Esophagus squamous epithelium (tissue), 4 donors: ENCODE results near the gene C3orf22.

Experiments used
- CTCF ChIP-seq, 6 experiments: fragments of 450-650 bp in 4 of 6; fragments of 200-600 bp in 2 of 6; sonication (generic) in 2 of 6; IDR thresholded peaks; one replicate each; pipeline ENCODE4 v1.5.1; 2016 to 2019; ENCODE audit warnings: antibody characterized with exemption in 6 of 6, mild to moderate bottlenecking in 4 of 6, moderate library complexity in 4 of 6
- POLR2A ChIP-seq, 4 donors: fragments of 450-650 bp; IDR thresholded peaks; one replicate each; pipeline ENCODE4 v1.6.1; 2017; ENCODE audit warnings: antibody characterized with exemption in 4 of 4, mild to moderate bottlenecking in 4 of 4, moderate library complexity in 3 of 4

GRCh38 chr3:126530171-126531050 lies 28.3 kb downstream of the C3orf22 start:
- TF ChIP-seq CTCF (IDR thresholded peaks at IDR 0.05) (no peak), POLR2A (IDR thresholded peaks at IDR 0.05) (no peak)
